Measurements from ENCODE around the gene MSL3B.

Gene MSL3B

GRCh38 chr2:233817995-233818638 lies 50.1 kb downstream of the MSL3B start:
- no peak overlapping the region for H3K27ac ChIP-seq (ENCODE audit: insufficient read depth in 1 of 2, low read depth in 1 of 2, low read length in 2 of 2, poor library complexity in 1 of 2, severe bottlenecking in 2 of 2)
- DNase-seq = no peak
- H3K4me1 ChIP-seq (ENCODE audit: control extremely low read depth in 1 of 4, control insufficient read depth in 4 of 4, insufficient read depth in 4 of 4, low read length in 3 of 4) = no peaks in the 10 kb centered on the region
- H3K9me3 ChIP-seq (ENCODE audit: control extremely low read depth in 1 of 5, control insufficient read depth in 4 of 5, insufficient read depth in 2 of 5, low read depth in 1 of 5, low read length in 4 of 5) = no peaks in the 10 kb centered on the region
- H3K27me3 ChIP-seq (replicated peaks in 2 of 5; ENCODE audit: control insufficient read depth in 4 of 5, insufficient read depth in 5 of 5, low read length in 4 of 5) = peaks cover 0 to 4% (median 0%) of the 10 kb centered on the region in 5 experiments
- H3K36me3 ChIP-seq (ENCODE audit: control insufficient read depth in 4 of 4, insufficient read depth in 4 of 4, low read length in 3 of 4) = no peaks in the 10 kb centered on the region
- 100% methylated on average over 11 of the region's 11 CpGs for WGBS (ENCODE audit: insufficient coverage)
- ChIA-PET POLR2A (interaction anchor here (0.7 kb wide), 1 partner anchor 32 kb away, joined by 3 read pairs; no protein-coding TSS in a partner anchor), CTCF (no interaction called here)
- H3K4me3 ChIP-seq (ENCODE audit: control insufficient read depth in 1 of 7, extremely low read depth in 1 of 7, insufficient read depth in 4 of 7, low read depth in 2 of 7, low read length in 6 of 7) = no peak overlapping the region

GRCh38 chr2:233817361-233817911 lies 50.8 kb downstream of the MSL3B start:
- ChIA-PET POLR2A (interaction anchor here (0.7 kb wide), 1 partner anchor 33 kb away, joined by 3 read pairs; no protein-coding TSS in a partner anchor), CTCF (no interaction called here)
- Histone ChIP-seq H3K4me3 (ENCODE audit: control insufficient read depth in 1 of 7, extremely low read depth in 1 of 7, insufficient read depth in 4 of 7, low read depth in 2 of 7, low read length in 6 of 7) (no peak overlapping the region), H3K27me3 (replicated peaks in 2 of 5; ENCODE audit: control insufficient read depth in 4 of 5, insufficient read depth in 5 of 5, low read length in 4 of 5) (peaks cover 0 to 4% (median 0%) of the 10 kb centered on the region in 5 experiments), H3K27ac (ENCODE audit: insufficient read depth in 1 of 2, low read depth in 1 of 2, low read length in 2 of 2, poor library complexity in 1 of 2, severe bottlenecking in 2 of 2) (no peak overlapping the region), H3K36me3 (ENCODE audit: control insufficient read depth in 4 of 4, insufficient read depth in 4 of 4, low read length in 3 of 4) (no peaks in the 10 kb centered on the region), H3K9me3 (ENCODE audit: control extremely low read depth in 1 of 5, control insufficient read depth in 4 of 5, insufficient read depth in 2 of 5, low read depth in 1 of 5, low read length in 4 of 5) (no peaks in the 10 kb centered on the region), H3K4me1 (ENCODE audit: control extremely low read depth in 1 of 4, control insufficient read depth in 4 of 4, insufficient read depth in 4 of 4, low read length in 3 of 4) (no peaks in the 10 kb centered on the region)
- DNase-seq = no peak
- 92% methylated on average over 3 of the region's 3 CpGs for WGBS (ENCODE audit: insufficient coverage)

GRCh38 chr2:233816771-233817170 lies 51.4 kb downstream of the MSL3B start:
- Histone ChIP-seq H3K4me1 (ENCODE audit: control extremely low read depth in 1 of 4, control insufficient read depth in 4 of 4, insufficient read depth in 4 of 4, low read length in 3 of 4) (no peaks in the 10 kb centered on the region), H3K36me3 (ENCODE audit: control insufficient read depth in 4 of 4, insufficient read depth in 4 of 4, low read length in 3 of 4) (no peaks in the 10 kb centered on the region), H3K4me3 (ENCODE audit: control insufficient read depth in 1 of 7, extremely low read depth in 1 of 7, insufficient read depth in 4 of 7, low read depth in 2 of 7, low read length in 6 of 7) (no peak overlapping the region), H3K27ac (ENCODE audit: insufficient read depth in 1 of 2, low read depth in 1 of 2, low read length in 2 of 2, poor library complexity in 1 of 2, severe bottlenecking in 2 of 2) (no peak overlapping the region), H3K27me3 (replicated peaks in 2 of 5; ENCODE audit: control insufficient read depth in 4 of 5, insufficient read depth in 5 of 5, low read length in 4 of 5) (peaks cover 0 to 4% (median 0%) of the 10 kb centered on the region in 5 experiments), H3K9me3 (ENCODE audit: control extremely low read depth in 1 of 5, control insufficient read depth in 4 of 5, insufficient read depth in 2 of 5, low read depth in 1 of 5, low read length in 4 of 5) (no peaks in the 10 kb centered on the region)
- ChIA-PET POLR2A (no interaction called here), CTCF (no interaction called here)
- DNase-seq = no peak
- 88% methylated on average over 4 of the region's 4 CpGs for WGBS (ENCODE audit: insufficient coverage)

- 100% methylated on average over 2 of the region's 2 CpGs for WGBS (ENCODE audit: insufficient coverage)
- ChIA-PET POLR2A (no interaction called here), CTCF (no interaction called here)
- Histone ChIP-seq H3K27me3 (replicated peaks in 2 of 5; ENCODE audit: control insufficient read depth in 4 of 5, insufficient read depth in 5 of 5, low read length in 4 of 5) (peaks cover 0 to 5% (median 0%) of the 10 kb centered on the region in 5 experiments), H3K9me3 (ENCODE audit: control extremely low read depth in 1 of 5, control insufficient read depth in 4 of 5, insufficient read depth in 2 of 5, low read depth in 1 of 5, low read length in 4 of 5) (no peaks in the 10 kb centered on the region), H3K4me3 (ENCODE audit: control insufficient read depth in 1 of 7, extremely low read depth in 1 of 7, insufficient read depth in 4 of 7, low read depth in 2 of 7, low read length in 6 of 7) (no peak overlapping the region), H3K27ac (ENCODE audit: insufficient read depth in 1 of 2, low read depth in 1 of 2, low read length in 2 of 2, poor library complexity in 1 of 2, severe bottlenecking in 2 of 2) (no peak overlapping the region), H3K36me3 (ENCODE audit: control insufficient read depth in 4 of 4, insufficient read depth in 4 of 4, low read length in 3 of 4) (no peaks in the 10 kb centered on the region), H3K4me1 (ENCODE audit: control extremely low read depth in 1 of 4, control insufficient read depth in 4 of 4, insufficient read depth in 4 of 4, low read length in 3 of 4) (no peaks in the 10 kb centered on the region)
- DNase-seq = no peak
These were observed 51.9 kb downstream of the MSL3B start for GRCh38 chr2:233816334-233816733.

GRCh38 chr2:233815861-233816260 lies 52.3 kb downstream of the MSL3B start:
- no CpG with 5 or more reads among the region's 6 CpGs for WGBS (ENCODE audit: insufficient coverage)

More at GRCh38 chr2:233815861-233816260, 52.3 kb downstream of the MSL3B start:
- no peak for DNase-seq
- H3K36me3 ChIP-seq (ENCODE audit: control insufficient read depth in 4 of 4, insufficient read depth in 4 of 4, low read length in 3 of 4) = no peaks in the 10 kb centered on the region
- H3K27ac ChIP-seq (ENCODE audit: insufficient read depth in 1 of 2, low read depth in 1 of 2, low read length in 2 of 2, poor library complexity in 1 of 2, severe bottlenecking in 2 of 2) = no peak overlapping the region
- H3K4me3 ChIP-seq (ENCODE audit: control insufficient read depth in 1 of 7, extremely low read depth in 1 of 7, insufficient read depth in 4 of 7, low read depth in 2 of 7, low read length in 6 of 7) = no peak overlapping the region
- H3K9me3 ChIP-seq (ENCODE audit: control extremely low read depth in 1 of 5, control insufficient read depth in 4 of 5, insufficient read depth in 2 of 5, low read depth in 1 of 5, low read length in 4 of 5) = no peaks in the 10 kb centered on the region
- POLR2A ChIA-PET = no interaction called here
- H3K27me3 ChIP-seq (replicated peaks in 2 of 5; ENCODE audit: control insufficient read depth in 4 of 5, insufficient read depth in 5 of 5, low read length in 4 of 5) = peaks cover 0 to 7% (median 0%) of the 10 kb centered on the region in 5 experiments
- no peaks in the 10 kb centered on the region for H3K4me1 ChIP-seq (ENCODE audit: control extremely low read depth in 1 of 4, control insufficient read depth in 4 of 4, insufficient read depth in 4 of 4, low read length in 3 of 4)
- CTCF ChIA-PET = no interaction called here

All from common myeloid progenitor, CD34-positive (primary cell).